Kidney epithelial cell (primary cell): ENCODE data around the gene RAC2. TPM values are rescaled to one million over a fixed set of nuclear protein-coding genes. Genes with fewer than 3 reads are reported as not detected.
"Not testable (repeated sequence)": the region's sequence is repeated elsewhere in the genome, so short reads cannot be mapped to it uniquely, and the experiment has no call there.

Experiments used
- DNase-seq: peaks from one replicate; pipeline ENCODE4 v3.0.0-alpha.2; 2010; ENCODE audit warnings: low read depth
- H3K27me3 ChIP-seq: 2 replicates; pipeline ENCODE4 v1.6.0; 2011; ENCODE audit warnings: low read length; ENCODE audit not compliant: control insufficient read depth, insufficient read depth
- H3K36me3 ChIP-seq: 2 replicates; pipeline ENCODE4 v1.5.1; 2011; ENCODE audit warnings: low read length; ENCODE audit not compliant: control insufficient read depth, insufficient read depth
- H3K4me3 ChIP-seq: 2 replicates; pipeline ENCODE4 v1.5.1; 2011; ENCODE audit warnings: low read depth, mild to moderate bottlenecking, control low read depth, low read length
- total RNA-seq: library from RNA; depleted of rRNA; stranded (reverse); fragments of >200 nt; gene quantifications from 2 replicates; pipeline ENCODE4 v1.2.3, GENCODE V29; 2015
- TF ChIP-seq, protein P1 (sequence below): IDR thresholded peaks from 2 replicates; pipeline ENCODE4 v1.5.1; 2011; ENCODE audit warnings: mild to moderate bottlenecking, moderate library complexity, low read length, control low read depth, inconsistent platforms; ENCODE audit not compliant: insufficient read depth, poor library complexity, severe bottlenecking

RAC2 gene
- total RNA-seq, 1 donor from 2014 or later = 24.0 TPM

- Histone ChIP-seq H3K27me3 (peaks cover 2% of the 10 kb centered on the region), H3K36me3 (no peaks in the 10 kb centered on the region), H3K4me3 (no peak overlapping the region)
- no peak for DNase-seq
- TF ChIP-seq, protein P1, sequence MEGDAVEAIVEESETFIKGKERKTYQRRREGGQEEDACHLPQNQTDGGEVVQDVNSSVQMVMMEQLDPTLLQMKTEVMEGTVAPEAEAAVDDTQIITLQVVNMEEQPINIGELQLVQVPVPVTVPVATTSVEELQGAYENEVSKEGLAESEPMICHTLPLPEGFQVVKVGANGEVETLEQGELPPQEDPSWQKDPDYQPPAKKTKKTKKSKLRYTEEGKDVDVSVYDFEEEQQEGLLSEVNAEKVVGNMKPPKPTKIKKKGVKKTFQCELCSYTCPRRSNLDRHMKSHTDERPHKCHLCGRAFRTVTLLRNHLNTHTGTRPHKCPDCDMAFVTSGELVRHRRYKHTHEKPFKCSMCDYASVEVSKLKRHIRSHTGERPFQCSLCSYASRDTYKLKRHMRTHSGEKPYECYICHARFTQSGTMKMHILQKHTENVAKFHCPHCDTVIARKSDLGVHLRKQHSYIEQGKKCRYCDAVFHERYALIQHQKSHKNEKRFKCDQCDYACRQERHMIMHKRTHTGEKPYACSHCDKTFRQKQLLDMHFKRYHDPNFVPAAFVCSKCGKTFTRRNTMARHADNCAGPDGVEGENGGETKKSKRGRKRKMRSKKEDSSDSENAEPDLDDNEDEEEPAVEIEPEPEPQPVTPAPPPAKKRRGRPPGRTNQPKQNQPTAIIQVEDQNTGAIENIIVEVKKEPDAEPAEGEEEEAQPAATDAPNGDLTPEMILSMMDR = no peak
These were observed 42.0 kb downstream of the RAC2 start for GRCh38 chr22:37202001-37202555.

DNA sequence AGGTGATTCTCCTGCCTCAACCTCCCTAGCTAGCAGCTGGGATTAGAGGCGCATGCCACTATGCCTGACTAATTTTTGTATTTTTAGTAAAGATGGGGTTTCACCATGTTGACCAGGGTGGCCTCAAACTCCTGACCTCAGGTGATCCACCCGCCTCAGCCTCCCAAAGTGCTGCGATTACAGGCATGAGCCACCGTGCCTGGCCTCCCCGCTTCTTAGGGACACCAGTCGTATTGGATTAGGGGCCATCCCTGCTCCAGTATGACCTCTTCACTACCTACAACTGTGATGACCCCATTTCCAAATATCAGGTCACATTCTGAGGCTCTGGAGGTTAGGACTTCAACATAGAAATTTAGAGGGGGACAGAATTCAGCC lies 42.6 kb downstream of the RAC2 start:
- H3K27me3 ChIP-seq, H3K36me3 ChIP-seq, H3K4me3 ChIP-seq, DNase-seq: not testable (repeated sequence)

DNA sequence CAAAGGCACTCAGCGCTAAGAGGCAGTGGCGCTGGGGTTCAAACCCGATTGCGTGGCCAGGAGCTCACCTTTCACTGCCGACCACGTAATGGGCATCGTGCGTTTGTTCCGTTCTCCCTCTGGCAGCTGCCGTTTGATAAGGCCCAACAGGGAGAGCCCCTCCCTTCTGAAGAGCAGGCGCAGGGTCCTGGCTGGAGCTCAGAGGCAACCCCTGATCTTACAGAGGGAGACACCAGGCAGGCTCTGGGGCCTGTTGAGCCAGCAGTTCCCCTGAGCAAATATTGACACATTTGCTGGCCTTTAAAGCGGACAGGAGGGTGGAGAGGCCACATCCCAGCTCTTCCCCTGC lies 44.3 kb downstream of the RAC2 start:
- H3K27me3 ChIP-seq = peaks cover 2% of the 10 kb centered on the region
- no peak overlapping the region for H3K4me3 ChIP-seq
- TF ChIP-seq, protein P1 = no peak
- no peak for DNase-seq
- H3K36me3 ChIP-seq = no peaks in the 10 kb centered on the region

- H3K36me3 ChIP-seq = no peaks in the 10 kb centered on the region
- DNase-seq = peak; percentile 74
- peaks cover 2% of the 10 kb centered on the region for H3K27me3 ChIP-seq
- TF ChIP-seq, protein P1 = peak; percentile 93
- H3K4me3 ChIP-seq = peak overlapping the region; percentile 71
These were observed 44.8 kb downstream of the RAC2 start for GRCh38 chr22:37199103-37199759.

DNA sequence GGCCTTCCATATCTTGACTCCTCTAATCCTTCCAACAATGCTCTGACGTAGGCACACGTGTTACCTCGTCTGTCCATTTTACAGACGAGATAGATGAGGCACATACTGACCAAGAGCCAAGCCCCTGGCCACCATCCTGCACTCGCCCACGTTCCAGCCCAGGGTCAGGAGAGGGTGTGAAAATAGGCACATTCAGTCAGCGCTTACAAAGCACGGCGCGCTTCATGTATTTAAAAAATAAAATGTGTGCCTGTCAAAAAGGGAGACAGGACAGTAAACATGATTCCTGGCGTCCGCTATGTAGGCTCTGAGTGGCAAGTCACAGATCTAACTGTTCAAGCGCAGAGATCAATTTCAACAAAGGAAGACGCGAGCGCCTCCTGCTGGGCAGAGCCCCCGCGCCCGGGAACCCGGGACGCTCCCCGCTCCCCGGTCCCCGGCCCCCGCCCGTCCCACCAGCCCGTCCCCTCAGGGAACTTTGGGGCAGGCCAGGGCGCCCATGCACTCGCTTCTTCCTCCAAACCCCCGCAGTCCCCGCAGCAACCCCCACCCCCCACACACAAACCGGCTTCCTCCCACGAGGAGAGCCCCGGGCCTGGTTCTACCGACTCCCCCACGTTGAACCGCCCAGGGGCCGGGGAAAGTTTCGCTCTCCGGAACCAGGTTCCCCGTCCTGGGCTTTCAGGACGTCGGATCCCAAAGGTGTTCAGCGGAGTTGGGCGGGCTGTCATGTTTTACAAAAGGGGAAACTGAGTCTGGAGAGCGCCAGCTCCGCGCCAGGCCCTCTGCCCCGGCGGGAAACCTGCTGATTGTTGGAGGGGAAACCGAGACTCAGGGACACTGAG lies 45.6 kb downstream of the RAC2 start:
- no peaks in the 10 kb centered on the region for H3K36me3 ChIP-seq
- TF ChIP-seq, protein P1 = peak; percentile 75
- DNase-seq = no peak
- H3K27me3 ChIP-seq = peaks cover 2% of the 10 kb centered on the region
- peak overlapping the region; percentile 71 for H3K4me3 ChIP-seq

DNA sequence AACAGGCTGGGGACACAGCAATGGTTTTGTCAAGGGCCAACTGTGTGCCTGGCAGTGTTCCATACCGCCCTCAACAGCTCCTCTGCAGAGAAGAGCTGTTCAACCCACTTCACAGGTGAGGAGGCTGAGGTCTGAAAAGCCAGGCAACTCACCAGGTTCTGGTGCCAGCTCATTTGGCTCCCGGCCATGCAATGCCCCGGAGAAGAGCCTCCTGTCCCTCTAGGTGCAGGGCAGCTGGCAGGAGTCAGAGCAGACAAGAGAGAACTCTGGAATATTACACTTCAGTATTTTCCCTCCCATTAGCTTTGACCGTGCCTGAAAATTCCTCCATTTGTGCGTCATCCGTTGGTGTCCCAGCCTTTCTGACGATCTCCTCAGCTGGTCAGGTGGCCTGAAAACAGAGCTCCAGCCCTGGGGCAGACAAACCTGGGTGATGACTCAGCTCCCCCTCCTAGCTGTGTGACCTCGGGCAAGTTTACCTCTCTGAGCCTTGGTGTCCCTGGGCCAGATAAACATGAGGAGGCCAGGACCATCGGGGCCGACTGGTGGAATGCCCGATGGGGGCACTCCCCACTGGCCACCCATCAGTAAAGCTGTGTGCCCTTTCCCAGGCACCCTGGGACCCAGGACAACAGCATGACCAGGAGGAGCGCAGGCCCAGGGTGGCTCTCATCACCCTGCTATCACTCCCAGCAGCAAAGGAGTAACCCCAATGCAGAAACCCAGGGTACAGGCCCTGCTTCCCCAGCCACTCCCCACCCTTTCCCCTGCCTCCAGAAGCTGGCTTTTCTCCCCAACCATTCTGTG lies 46.4 kb downstream of the RAC2 start:
- H3K36me3 ChIP-seq = no peaks in the 10 kb centered on the region
- peak overlapping the region; percentile 71 for H3K4me3 ChIP-seq
- no peaks in the 10 kb centered on the region for H3K27me3 ChIP-seq
- TF ChIP-seq, protein P1 = no peak
- peak; percentile 71 for DNase-seq
